Measurements from ENCODE around the gene CFAP46.

CFAP46 gene

GRCh38 chr10:132764108-132764507 is 178.3 kb downstream of the CFAP46 start:
- DNase-seq: no peak

- DNase-seq: no peak
These were observed 178.8 kb downstream of the CFAP46 start for GRCh38 chr10:132763545-132763944.

GRCh38 chr10:132762267-132762666 is 180.1 kb downstream of the CFAP46 start:
- DNase-seq: no peak

- DNase-seq: no peak
These were observed 180.8 kb downstream of the CFAP46 start for GRCh38 chr10:132761395-132762060.

GRCh38 chr10:132758865-132759264 is 183.5 kb downstream of the CFAP46 start:
- no peak for DNase-seq
